Measurements from ENCODE around the gene COG7. TPM values are rescaled to one million over a fixed set of nuclear protein-coding genes. Genes with fewer than 3 reads are reported as not detected.

COG7 gene
- total RNA-seq, 1 experiment from 2014 or later = 22.1 TPM

- ChIA-PET RAD21 (ENCODE audit: low non-redundant PET in 1 of 2, low total read pairs in 2 of 2, uncharacterized antibody in 2 of 2, unreplicated experiment in 2 of 2) (no interaction called here), POLR2A (no interaction called here), CTCF (no interaction called here)
- Histone ChIP-seq H3K27me3 (ENCODE audit: insufficient read depth, low read length) (no peaks in the 10 kb centered on the region), H3K4me2 (ENCODE audit: low read length) (no peak overlapping the region), H3K27ac (ENCODE audit: low read depth, low read length) (no peak overlapping the region), H3K36me3 (ENCODE audit: control insufficient read depth in 1 of 2, insufficient read depth in 2 of 2, low read length in 2 of 2) (peaks cover 3 to 8% of the 10 kb centered on the region in 2 experiments; a peak in 2 of 4 replicates), H2AFZ (ENCODE audit: low read depth, low read length, poor library complexity, severe bottlenecking) (no peak overlapping the region), H3K9ac (ENCODE audit: low read length) (no peak overlapping the region), H3K4me1 (ENCODE audit: control insufficient read depth in 1 of 2, insufficient read depth in 2 of 2, low read length in 2 of 2) (peaks cover 15 to 19% of the 10 kb centered on the region in 2 experiments), H3K9me3 (ENCODE audit: control insufficient read depth in 1 of 2, insufficient read depth in 1 of 2, low read depth in 1 of 2, low read length in 2 of 2) (no peaks in the 10 kb centered on the region), H3K79me2 (ENCODE audit: insufficient read depth, low read length) (no peaks in the 10 kb centered on the region), H4K20me1 (ENCODE audit: insufficient read depth) (no peaks in the 10 kb centered on the region), H3K9me2 (ENCODE audit: insufficient read depth) (no peaks in the 10 kb centered on the region), H3K4me3 (replicated peaks in 1 of 2; ENCODE audit: low read depth in 1 of 2, low read length in 2 of 2) (no peak overlapping the region)
- intact Hi-C loops (cut with micrococcal nuclease) = no loop called here
- DNase-seq (ENCODE audit: low read depth, low spot score) (no peak), ATAC-seq (no peak)
- TF ChIP-seq SIN3A (IDR thresholded peaks at IDR 0.05; ENCODE audit: low read depth) (no peak), TCF7L2 (IDR thresholded peaks at IDR 0.05; ENCODE audit: borderline replicate concordance, extremely low read depth, insufficient read depth, insufficient read length) (no peak), CBX3 (IDR thresholded peaks at IDR 0.05; ENCODE audit: low read depth) (no peak), ELF1 (IDR thresholded peaks at IDR 0.05; ENCODE audit: borderline replicate concordance, low read depth) (no peak), FOSL1 (IDR thresholded peaks at IDR 0.05; ENCODE audit: low read depth) (no peak), RAD21 (IDR thresholded peaks at IDR 0.05; ENCODE audit: low read depth) (no peak), POLR2A (IDR thresholded peaks at IDR 0.05; ENCODE audit: borderline replicate concordance, extremely low read depth, insufficient read depth, insufficient read length) (no peak), ZNF274 (IDR thresholded peaks at IDR 0.05; ENCODE audit: low read depth, low read length) (no peak), POLR2AphosphoS5 (IDR thresholded peaks at IDR 0.05; ENCODE audit: low read depth, low read length) (no peak), CEBPB (IDR thresholded peaks at IDR 0.05; ENCODE audit: low read depth) (no peak)
- TF ChIP-seq, protein P1, sequence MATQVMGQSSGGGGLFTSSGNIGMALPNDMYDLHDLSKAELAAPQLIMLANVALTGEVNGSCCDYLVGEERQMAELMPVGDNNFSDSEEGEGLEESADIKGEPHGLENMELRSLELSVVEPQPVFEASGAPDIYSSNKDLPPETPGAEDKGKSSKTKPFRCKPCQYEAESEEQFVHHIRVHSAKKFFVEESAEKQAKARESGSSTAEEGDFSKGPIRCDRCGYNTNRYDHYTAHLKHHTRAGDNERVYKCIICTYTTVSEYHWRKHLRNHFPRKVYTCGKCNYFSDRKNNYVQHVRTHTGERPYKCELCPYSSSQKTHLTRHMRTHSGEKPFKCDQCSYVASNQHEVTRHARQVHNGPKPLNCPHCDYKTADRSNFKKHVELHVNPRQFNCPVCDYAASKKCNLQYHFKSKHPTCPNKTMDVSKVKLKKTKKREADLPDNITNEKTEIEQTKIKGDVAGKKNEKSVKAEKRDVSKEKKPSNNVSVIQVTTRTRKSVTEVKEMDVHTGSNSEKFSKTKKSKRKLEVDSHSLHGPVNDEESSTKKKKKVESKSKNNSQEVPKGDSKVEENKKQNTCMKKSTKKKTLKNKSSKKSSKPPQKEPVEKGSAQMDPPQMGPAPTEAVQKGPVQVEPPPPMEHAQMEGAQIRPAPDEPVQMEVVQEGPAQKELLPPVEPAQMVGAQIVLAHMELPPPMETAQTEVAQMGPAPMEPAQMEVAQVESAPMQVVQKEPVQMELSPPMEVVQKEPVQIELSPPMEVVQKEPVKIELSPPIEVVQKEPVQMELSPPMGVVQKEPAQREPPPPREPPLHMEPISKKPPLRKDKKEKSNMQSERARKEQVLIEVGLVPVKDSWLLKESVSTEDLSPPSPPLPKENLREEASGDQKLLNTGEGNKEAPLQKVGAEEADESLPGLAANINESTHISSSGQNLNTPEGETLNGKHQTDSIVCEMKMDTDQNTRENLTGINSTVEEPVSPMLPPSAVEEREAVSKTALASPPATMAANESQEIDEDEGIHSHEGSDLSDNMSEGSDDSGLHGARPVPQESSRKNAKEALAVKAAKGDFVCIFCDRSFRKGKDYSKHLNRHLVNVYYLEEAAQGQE (IDR thresholded peaks at IDR 0.05; ENCODE audit: low read depth) = no peak
- TF ChIP-seq, protein P2, sequence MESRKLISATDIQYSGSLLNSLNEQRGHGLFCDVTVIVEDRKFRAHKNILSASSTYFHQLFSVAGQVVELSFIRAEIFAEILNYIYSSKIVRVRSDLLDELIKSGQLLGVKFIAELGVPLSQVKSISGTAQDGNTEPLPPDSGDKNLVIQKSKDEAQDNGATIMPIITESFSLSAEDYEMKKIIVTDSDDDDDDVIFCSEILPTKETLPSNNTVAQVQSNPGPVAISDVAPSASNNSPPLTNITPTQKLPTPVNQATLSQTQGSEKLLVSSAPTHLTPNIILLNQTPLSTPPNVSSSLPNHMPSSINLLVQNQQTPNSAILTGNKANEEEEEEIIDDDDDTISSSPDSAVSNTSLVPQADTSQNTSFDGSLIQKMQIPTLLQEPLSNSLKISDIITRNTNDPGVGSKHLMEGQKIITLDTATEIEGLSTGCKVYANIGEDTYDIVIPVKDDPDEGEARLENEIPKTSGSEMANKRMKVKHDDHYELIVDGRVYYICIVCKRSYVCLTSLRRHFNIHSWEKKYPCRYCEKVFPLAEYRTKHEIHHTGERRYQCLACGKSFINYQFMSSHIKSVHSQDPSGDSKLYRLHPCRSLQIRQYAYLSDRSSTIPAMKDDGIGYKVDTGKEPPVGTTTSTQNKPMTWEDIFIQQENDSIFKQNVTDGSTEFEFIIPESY (IDR thresholded peaks at IDR 0.05; ENCODE audit: extremely low read depth, insufficient replicate concordance, low read length) = no peak
- BruUV-seq (replicated peaks) = no TSS peak
Observed at GRCh38 chr16:23428351-23428750, 24.6 kb downstream of the COG7 start.

Data from HCT116 (cell line).